Measurements from ENCODE around the gene KRTAP9-9. TPM values are rescaled to one million over a fixed set of nuclear protein-coding genes. Genes with fewer than 3 reads are reported as not detected.

KRTAP9-9 gene
- polyA plus RNA-seq, 1 donor from 2014 or later: not detected

DNA sequence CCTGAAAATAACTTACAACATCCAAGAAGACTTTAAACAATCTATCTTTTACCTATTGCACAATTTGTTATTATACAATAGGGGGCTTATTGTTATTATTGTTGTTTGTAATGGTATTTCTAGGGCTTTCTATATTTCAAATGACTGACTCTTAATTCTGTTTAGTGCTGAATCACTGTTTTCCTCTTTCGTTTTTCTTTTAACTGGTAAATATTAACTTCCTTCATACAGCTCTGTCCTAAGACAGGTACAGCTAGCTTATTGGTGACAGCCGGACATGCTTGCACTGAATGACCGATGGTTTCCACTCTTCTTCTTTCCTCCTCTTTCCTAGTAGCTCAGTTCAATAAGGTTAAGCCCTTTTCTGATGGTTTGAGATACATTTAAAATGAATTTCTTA is 31.9 kb downstream of the KRTAP9-9 start:
- peaks cover 0 to 6% (median 0%) of the 10 kb centered on the region in 3 donors for H3K4me1 Mint-ChIP-seq
- no peaks in the 10 kb centered on the region for H3K36me3 Mint-ChIP-seq
- H3K27ac Mint-ChIP-seq: no peak overlapping the region
- no peak overlapping the region for H3K4me3 Mint-ChIP-seq
- peaks cover 0 to 4% (median 0%) of the 10 kb centered on the region in 3 donors for H3K9me3 Mint-ChIP-seq
- peaks cover 9% of the 10 kb centered on the region for H3K27me3 Mint-ChIP-seq

- Mint-ChIP-seq H3K9me3 (peaks cover 0 to 3% (median 0%) of the 10 kb centered on the region in 3 donors), H3K36me3 (peaks cover 1% of the 10 kb centered on the region), H3K27ac (no peak overlapping the region), H3K4me3 (no peak overlapping the region), H3K27me3 (peaks cover 11% of the 10 kb centered on the region), H3K4me1 (no peaks in the 10 kb centered on the region)
These were observed 38.8 kb downstream of the KRTAP9-9 start for GRCh38 chr17:41294016-41294415.

GRCh38 chr17:41296846-41297245 is 41.7 kb downstream of the KRTAP9-9 start:
- Mint-ChIP-seq H3K4me1 (peaks cover 0 to 11% (median 0%) of the 10 kb centered on the region in 3 donors), H3K9me3 (peaks cover 0 to 6% (median 2%) of the 10 kb centered on the region in 3 donors), H3K36me3 (peaks cover 1% of the 10 kb centered on the region), H3K27ac (no peak overlapping the region), H3K4me3 (no peak overlapping the region), H3K27me3 (peaks cover 18% of the 10 kb centered on the region)

DNA sequence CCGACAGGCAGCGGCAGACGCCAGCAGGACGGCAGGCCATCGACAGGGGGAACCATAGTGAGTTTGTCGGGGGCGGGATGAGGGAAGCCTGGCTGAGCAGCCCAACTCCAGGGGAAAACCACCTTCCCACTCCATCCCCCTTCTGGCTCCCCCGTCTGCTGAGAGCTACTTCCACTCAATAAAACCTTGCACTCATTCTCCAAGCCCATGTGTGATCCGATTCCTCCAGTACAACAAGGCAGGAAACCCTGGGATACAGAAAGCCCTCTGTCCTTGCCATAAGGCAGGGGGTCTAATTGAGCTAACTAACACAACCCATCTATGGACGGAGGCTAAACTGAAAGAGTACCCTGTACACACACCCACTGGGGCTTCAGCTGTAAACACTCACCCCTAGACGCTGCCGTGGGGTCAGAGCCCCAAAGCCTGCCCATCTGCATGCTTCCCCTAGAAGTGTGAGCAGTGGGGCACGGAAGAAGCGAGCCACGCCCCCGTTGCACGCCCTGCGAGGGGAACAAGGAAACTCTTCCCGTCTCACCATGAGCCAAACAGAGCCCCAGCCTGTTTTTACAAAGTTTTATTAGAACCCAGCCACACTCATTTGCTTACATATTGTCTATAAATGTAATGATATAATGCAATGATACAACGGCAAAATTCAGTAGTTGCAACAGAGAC is 43.4 kb downstream of the KRTAP9-9 start:
- Mint-ChIP-seq H3K36me3 (no peaks in the 10 kb centered on the region), H3K27me3 (peaks cover 19% of the 10 kb centered on the region), H3K27ac (no peak overlapping the region), H3K9me3 (peaks cover 0 to 6% (median 2%) of the 10 kb centered on the region in 3 donors), H3K4me3 (no peak overlapping the region), H3K4me1 (peaks cover 1 to 11% (median 5%) of the 10 kb centered on the region in 3 donors)

GRCh38 chr17:41301204-41301790 is 46.1 kb downstream of the KRTAP9-9 start:
- Mint-ChIP-seq H3K36me3 (no peaks in the 10 kb centered on the region), H3K4me3 (no peak overlapping the region), H3K9me3 (peaks cover 0 to 6% (median 2%) of the 10 kb centered on the region in 3 donors), H3K4me1 (peaks cover 8 to 16% (median 11%) of the 10 kb centered on the region in 3 donors), H3K27me3 (peaks cover 16% of the 10 kb centered on the region), H3K27ac (no peak overlapping the region)

- peaks cover 16% of the 10 kb centered on the region for H3K27me3 Mint-ChIP-seq
- H3K27ac Mint-ChIP-seq: no peak within 1 kb of the TSS
- H3K9me3 Mint-ChIP-seq: peaks cover 0 to 6% (median 2%) of the 10 kb centered on the region in 3 donors
- H3K4me3 Mint-ChIP-seq: peak within 1 kb of the TSS in 1 of 4 donors; percentile 30
- H3K36me3 Mint-ChIP-seq: no peaks in the 10 kb centered on the region
- peaks cover 8 to 23% (median 20%) of the 10 kb centered on the region in 3 donors for H3K4me1 Mint-ChIP-seq
These were observed 47.0 kb downstream of the KRTAP9-9 start, which contains the start of gene KRTAP29-1 for GRCh38 chr17:41301916-41302901. TSS of gene KRTAP29-1 (minus strand) at chr17:41302851. CDS start at chr17:41302851, 0 bp downstream.

DNA sequence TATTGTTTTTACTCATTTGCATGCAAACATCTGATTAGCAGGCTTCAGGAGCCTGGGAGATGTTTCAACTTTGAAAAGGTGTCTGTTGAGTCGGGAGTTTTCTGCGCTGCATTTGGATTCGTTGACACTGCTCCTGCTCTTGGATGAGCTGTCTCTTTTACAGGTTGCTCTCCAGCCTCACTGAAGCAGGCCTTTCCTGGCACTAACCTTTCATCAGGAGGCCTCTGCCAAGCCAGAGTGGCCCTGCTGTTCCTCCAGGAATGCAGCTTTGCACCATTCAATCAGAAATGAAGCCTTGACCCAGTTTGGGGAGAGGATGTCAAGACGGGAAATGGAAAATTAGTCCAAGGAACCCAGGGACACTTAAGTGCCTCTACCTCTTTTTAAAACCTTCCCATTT is 47.8 kb downstream of the KRTAP9-9 start:
- peaks cover 0 to 6% (median 2%) of the 10 kb centered on the region in 3 donors for H3K9me3 Mint-ChIP-seq
- H3K4me1 Mint-ChIP-seq: peaks cover 8 to 30% (median 28%) of the 10 kb centered on the region in 3 donors
- no peak overlapping the region for H3K27ac Mint-ChIP-seq
- H3K27me3 Mint-ChIP-seq: peaks cover 16% of the 10 kb centered on the region
- H3K36me3 Mint-ChIP-seq: no peaks in the 10 kb centered on the region
- no peak overlapping the region for H3K4me3 Mint-ChIP-seq

DNA sequence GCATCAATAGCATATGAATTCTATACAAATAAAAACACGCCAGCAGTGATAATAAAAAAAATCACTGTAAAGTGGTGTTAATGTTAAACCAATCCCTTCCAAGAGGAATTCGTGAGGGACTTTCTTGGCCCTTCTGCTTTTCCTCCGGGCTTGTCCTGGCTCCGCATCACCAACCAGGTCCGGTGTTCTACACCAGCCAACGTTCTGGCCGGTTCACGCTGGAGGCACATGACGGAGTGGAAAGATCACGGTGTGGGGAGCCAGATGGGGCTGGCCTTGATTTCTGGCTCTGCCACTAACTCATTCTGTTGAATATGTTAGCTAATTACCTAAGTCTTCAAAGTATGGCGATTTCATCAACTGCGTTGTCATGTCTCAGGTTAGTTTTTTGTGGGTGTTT is 48.9 kb downstream of the KRTAP9-9 start:
- H3K4me3 Mint-ChIP-seq: peak overlapping the region in 1 of 4 donors; percentile 30
- H3K36me3 Mint-ChIP-seq: no peaks in the 10 kb centered on the region
- peaks cover 17 to 39% (median 39%) of the 10 kb centered on the region in 3 donors for H3K4me1 Mint-ChIP-seq
- H3K9me3 Mint-ChIP-seq: peaks cover 0 to 6% (median 2%) of the 10 kb centered on the region in 3 donors
- peaks cover 12% of the 10 kb centered on the region for H3K27me3 Mint-ChIP-seq
- no peak overlapping the region for H3K27ac Mint-ChIP-seq

Other genes with a start within 250 kb of the KRTAP9-9 start
- not detected for gene KRTAP3-1, start 246.3 kb upstream of the KRTAP9-9 start, polyA plus RNA-seq
- gene KRTAP1-5, start 228.2 kb upstream of the KRTAP9-9 start, polyA plus RNA-seq: not detected
- not detected for gene KRTAP1-4, start 225.2 kb upstream of the KRTAP9-9 start, polyA plus RNA-seq
- gene KRTAP1-3, start 220.5 kb upstream of the KRTAP9-9 start, polyA plus RNA-seq: not detected
- gene KRTAP1-1, start 213.9 kb upstream of the KRTAP9-9 start, polyA plus RNA-seq: not detected
- not detected for gene KRTAP2-1, start 208.1 kb upstream of the KRTAP9-9 start, polyA plus RNA-seq
- not detected for gene KRTAP2-2, start 200.2 kb upstream of the KRTAP9-9 start, polyA plus RNA-seq
- gene KRTAP2-3, start 195.3 kb upstream of the KRTAP9-9 start, polyA plus RNA-seq: not detected
- gene KRTAP2-4, start 189.5 kb upstream of the KRTAP9-9 start, polyA plus RNA-seq: not detected
- not detected for gene KRTAP4-7, start 171.2 kb upstream of the KRTAP9-9 start, polyA plus RNA-seq
- gene KRTAP4-8, start 157.2 kb upstream of the KRTAP9-9 start, polyA plus RNA-seq: not detected
- not detected for gene KRTAP4-16, start 153.2 kb upstream of the KRTAP9-9 start, polyA plus RNA-seq
- not detected for gene KRTAP4-9, start 150.0 kb upstream of the KRTAP9-9 start, polyA plus RNA-seq
- gene KRTAP4-11, start 137.0 kb upstream of the KRTAP9-9 start, polyA plus RNA-seq: not detected
- gene KRTAP4-12, start 131.2 kb upstream of the KRTAP9-9 start, polyA plus RNA-seq: not detected
- not detected for gene KRTAP4-6, start 114.8 kb upstream of the KRTAP9-9 start, polyA plus RNA-seq
- not detected for gene KRTAP4-5, start 105.6 kb upstream of the KRTAP9-9 start, polyA plus RNA-seq
- gene KRTAP4-4, start 94.6 kb upstream of the KRTAP9-9 start, polyA plus RNA-seq: not detected
- not detected for gene KRTAP4-3, start 87.2 kb upstream of the KRTAP9-9 start, polyA plus RNA-seq
- gene KRTAP4-2, start 77.2 kb upstream of the KRTAP9-9 start, polyA plus RNA-seq: not detected
- not detected for gene KRTAP4-1, start 70.5 kb upstream of the KRTAP9-9 start, polyA plus RNA-seq
- not detected for gene KRTAP9-1, start 65.5 kb upstream of the KRTAP9-9 start, polyA plus RNA-seq
- not detected for gene KRTAP9-2, start 28.7 kb upstream of the KRTAP9-9 start, polyA plus RNA-seq
- not detected for gene KRTAP9-3, start 22.9 kb upstream of the KRTAP9-9 start, polyA plus RNA-seq
- not detected for gene KRTAP9-8, start 17.4 kb upstream of the KRTAP9-9 start, polyA plus RNA-seq
- not detected for gene KRTAP9-4, start 5.7 kb upstream of the KRTAP9-9 start, polyA plus RNA-seq
- gene KRTAP9-6, start 10.0 kb downstream of the KRTAP9-9 start, polyA plus RNA-seq: not detected
- gene KRTAP9-7, start 20.3 kb downstream of the KRTAP9-9 start, polyA plus RNA-seq: not detected
- not detected for gene KRTAP29-1, start 47.5 kb downstream of the KRTAP9-9 start, polyA plus RNA-seq
- gene KRTAP16-1, start 53.9 kb downstream of the KRTAP9-9 start, polyA plus RNA-seq: not detected
- not detected for gene KRTAP17-1, start 60.3 kb downstream of the KRTAP9-9 start, polyA plus RNA-seq
- not detected for gene KRT33A, start 95.4 kb downstream of the KRTAP9-9 start, polyA plus RNA-seq
- not detected for gene KRT33B, start 114.4 kb downstream of the KRTAP9-9 start, polyA plus RNA-seq
- gene KRT34, start 126.9 kb downstream of the KRTAP9-9 start, polyA plus RNA-seq: not detected
- gene KRT31, start 142.2 kb downstream of the KRTAP9-9 start, polyA plus RNA-seq: not detected
- not detected for gene KRT37, start 169.2 kb downstream of the KRTAP9-9 start, polyA plus RNA-seq
- not detected for gene KRT38, start 185.6 kb downstream of the KRTAP9-9 start, polyA plus RNA-seq
- not detected for gene KRT32, start 212.0 kb downstream of the KRTAP9-9 start, polyA plus RNA-seq
- not detected for gene KRT35, start 225.8 kb downstream of the KRTAP9-9 start, polyA plus RNA-seq
- not detected for gene KRT36, start 234.5 kb downstream of the KRTAP9-9 start, polyA plus RNA-seq